Stimulated activated CD8-positive, alpha-beta memory T cell treated with anti-CD3 and anti-CD28 coated beads, Interleukin-4, amount 100 ng/mL, for 48 hours (primary cell): ENCODE measurements around the gene ZDHHC5.

Experiments used
- DNase-seq: peaks from one replicate; pipeline ENCODE4 v3.0.0-alpha.2; 2020

ZDHHC5 gene, protein sequence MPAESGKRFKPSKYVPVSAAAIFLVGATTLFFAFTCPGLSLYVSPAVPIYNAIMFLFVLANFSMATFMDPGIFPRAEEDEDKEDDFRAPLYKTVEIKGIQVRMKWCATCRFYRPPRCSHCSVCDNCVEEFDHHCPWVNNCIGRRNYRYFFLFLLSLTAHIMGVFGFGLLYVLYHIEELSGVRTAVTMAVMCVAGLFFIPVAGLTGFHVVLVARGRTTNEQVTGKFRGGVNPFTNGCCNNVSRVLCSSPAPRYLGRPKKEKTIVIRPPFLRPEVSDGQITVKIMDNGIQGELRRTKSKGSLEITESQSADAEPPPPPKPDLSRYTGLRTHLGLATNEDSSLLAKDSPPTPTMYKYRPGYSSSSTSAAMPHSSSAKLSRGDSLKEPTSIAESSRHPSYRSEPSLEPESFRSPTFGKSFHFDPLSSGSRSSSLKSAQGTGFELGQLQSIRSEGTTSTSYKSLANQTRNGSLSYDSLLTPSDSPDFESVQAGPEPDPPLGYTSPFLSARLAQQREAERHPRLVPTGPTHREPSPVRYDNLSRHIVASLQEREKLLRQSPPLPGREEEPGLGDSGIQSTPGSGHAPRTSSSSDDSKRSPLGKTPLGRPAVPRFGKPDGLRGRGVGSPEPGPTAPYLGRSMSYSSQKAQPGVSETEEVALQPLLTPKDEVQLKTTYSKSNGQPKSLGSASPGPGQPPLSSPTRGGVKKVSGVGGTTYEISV

DNA sequence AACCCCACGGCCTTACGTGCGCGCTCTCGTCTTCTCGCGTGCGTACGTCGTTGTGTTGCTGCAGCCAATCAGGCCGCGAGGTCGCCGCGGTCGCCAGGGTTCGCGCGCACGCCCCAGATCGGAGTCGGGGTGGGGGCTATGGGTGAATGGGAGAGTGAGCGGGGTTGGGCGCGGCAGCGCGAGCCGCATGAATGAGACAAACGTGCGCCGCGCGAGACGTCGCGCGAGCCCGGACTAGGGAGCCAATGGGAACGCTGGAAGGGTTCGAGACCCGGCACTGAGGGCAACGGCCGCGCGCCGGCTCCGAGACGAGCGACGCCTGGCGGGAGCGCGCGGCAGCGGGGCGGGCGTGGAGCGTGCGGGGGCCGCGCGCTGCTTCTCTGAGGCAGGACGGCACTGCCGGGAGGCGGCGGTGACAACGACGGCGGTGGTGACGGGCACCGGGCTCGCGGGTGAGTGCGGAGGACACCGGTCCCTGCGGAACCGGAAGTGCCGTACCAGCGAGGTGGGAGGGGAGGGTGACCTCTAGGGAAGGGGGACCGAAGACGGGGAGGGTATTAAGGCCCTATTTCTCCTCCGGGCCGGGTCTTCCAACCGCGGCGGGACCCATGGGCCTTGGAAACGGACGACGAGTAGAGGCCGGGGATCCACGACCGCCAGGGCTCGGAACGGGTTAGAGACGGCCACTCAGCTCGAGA, at the start of gene ZDHHC5:
Gene ZDHHC5, plus strand, starts transcription at position 379 of the 698 bp plus-strand sequence. CDS start 4,977 bp downstream, outside the sequence.
- peak; percentile 99 for DNase-seq

DNA sequence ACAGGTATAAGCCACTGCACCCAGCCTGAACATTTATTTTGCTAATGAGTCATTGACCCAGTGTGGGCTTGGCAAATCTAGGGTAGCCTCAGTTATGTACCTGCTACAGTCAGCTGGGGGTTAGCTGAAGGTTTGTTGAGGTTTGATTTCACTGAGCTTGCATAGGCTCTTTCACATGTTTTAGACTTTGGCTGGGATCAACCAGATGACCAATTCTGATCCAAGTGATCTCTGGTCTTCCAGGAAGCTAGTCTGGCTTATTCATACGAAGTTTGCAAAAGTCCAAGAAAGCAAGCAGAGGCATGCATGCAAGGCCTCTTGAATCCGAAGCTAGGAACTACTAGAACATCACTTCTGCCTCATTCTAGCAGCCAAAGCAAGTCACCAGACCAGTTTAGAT, 49.5 kb upstream of the ZDHHC5 start:
- no peak for DNase-seq

DNA sequence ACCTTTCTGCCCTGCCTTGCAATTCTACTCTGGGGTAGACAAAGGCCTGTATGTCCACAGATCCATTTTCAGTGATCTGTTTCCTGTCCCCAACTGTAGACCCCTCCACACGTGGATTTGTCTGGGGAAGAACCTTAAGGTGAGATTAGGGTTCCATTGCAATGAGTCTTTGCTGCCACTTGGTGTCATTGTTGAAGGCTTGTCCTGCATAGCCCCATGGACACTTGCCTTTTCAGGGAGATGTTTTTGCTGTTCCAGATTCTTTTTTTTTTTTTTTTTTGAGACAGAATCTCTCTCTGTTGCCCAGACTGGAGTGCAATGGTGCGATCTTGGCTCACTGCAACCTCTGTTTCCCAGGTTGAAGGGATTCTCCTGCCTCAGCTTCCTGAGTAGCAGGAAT, 48.6 kb upstream of the ZDHHC5 start:
- DNase-seq, result no peak

DNA sequence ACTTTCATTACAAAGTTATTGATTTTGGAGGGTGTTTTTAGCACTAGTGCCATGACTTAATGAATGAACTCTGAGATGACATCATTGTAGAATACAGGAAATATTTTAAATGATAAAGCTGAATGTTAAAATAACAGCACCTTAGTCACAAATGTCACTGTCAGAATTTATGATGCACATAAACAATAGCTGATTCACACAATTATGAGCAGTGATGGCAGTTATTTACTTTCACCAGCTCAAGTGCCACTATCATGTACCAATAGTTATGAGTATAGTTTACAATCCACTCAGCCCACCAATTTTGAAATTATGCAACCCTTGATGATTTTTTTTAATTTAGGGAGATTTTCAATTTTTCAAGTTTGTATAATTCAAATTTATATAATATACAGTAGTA, 47.4 kb upstream of the ZDHHC5 start:
- no peak for DNase-seq

DNA sequence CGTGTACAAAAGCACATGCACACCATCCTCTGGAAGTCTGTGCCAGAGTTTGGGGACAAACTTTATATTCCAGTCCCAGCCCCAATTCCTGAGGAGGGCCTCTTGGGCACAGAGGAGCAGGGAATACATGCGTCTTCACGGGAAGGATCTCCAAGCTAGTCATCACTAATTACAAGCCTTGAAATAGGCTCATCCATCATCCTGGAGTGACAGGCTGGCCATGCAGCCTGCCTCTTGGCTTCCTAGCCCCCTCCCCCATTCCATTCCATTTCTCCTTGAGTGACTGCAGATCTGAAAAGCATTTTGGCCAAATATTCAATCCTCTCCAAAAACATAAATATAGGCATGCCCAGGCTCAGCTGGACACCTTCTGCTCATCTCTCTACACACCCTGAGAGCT, 45.7 kb upstream of the ZDHHC5 start:
- DNase-seq, result no peak

DNA sequence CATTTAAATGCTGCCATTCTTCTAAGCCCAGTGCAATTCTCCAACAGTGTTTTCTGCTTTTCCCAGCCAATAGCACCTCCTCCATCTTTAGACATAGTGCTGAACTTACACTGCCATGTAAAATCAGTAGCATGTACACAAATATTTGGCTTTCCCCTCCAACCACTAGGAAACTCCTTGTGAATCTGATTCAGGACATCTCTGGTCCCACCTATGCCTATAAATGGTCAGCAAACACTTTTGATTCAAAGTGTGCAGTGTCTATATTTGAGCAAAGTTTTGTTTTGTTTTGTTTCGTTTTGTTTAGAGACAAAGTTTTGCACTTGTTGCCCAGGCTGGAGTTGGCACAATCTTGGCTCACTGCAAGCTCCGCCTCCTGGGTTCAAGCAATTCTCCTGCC, 43.0 kb upstream of the ZDHHC5 start:
- DNase-seq, result no peak

DNA sequence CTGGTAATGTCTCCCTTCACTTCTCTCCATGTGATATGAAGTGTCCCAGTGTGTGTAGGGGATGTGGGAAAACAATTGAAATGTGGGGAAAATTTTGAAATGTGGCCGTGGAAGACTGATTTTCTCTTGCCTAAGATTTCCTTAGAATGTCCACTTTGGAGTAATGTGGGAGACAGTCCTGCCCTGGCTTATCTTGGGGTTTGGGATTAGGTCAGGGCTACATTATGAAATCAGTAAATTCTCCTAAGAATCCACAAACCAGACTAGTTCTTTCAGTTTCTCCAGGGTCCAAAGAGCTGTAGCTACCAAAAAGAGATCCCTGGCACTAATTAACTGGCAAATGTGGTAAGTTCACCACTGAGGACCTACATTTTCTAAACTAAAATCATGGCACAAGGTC, 41.0 kb upstream of the ZDHHC5 start:
- no peak for DNase-seq

DNA sequence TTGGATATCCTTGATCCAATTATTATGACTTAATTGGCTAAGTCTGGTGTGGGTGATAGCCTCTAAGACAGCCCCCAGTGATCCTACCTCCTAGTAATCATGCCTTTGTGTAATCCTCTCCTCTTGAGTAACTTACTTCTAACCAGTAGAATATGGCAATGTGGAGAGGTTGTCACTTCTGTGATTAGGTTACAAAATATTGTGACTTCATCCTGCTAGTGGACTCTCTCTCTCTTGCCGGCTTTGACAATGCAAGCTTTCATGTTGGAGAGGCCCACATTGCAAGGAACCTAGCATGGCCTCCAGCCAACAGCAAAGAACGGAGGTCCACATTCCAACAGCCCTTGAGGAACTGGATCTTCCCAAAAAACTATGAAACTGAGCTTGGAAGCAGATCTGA, 37.7 kb upstream of the ZDHHC5 start:
- no peak for DNase-seq

DNA sequence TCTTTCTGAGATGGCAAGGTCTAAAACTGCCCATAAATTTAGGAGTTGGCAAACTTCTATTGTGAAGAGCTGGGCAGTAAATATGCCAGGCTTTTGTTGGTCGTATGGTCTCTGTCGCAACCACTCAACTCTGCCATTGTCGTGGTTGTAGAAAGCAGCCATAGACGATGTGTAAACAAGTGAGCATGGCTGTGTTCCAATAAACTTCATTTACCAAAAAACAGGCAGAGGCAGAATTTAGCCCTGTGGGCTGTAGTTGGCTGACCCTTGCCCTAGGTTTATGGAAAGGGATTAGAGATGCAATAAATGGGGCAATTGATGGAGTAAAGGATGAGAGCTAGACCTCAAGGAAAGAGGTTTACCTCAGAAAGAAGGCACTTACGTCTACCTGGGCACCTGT, 35.8 kb upstream of the ZDHHC5 start:
- no peak for DNase-seq

DNA sequence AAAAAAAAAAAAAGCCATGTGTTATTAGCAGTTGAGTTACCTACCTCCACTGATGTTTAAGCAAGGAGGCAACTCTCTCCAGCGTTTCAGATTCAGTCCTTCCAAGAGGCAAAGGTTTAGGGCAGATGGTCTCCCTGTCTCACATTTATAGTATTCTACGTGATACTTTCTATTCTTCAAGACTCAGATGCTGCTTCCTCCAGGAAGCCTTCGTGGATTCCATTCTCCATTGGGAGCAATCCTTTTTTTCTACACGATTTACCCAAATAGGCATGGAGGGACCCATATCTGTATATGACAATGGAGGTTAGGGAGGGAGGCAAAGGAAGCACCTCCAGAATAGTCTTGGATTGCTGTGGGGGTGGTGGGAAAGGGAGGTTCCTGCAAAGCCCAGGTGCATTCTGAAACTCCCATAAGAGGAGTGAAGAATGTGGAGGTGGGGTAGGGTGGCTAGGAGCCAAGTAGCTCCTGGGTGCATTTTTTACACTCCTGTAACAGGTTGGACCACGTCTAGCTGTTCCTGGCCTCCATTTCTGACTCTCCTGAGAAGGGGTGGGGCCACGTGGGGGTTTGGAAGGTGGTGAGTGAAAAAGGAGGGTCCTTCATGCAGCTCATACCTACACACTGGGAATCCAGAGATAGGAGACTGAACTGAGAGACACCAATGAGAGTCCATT, 34.4 kb upstream of the ZDHHC5 start:
- DNase-seq, result no peak

DNA sequence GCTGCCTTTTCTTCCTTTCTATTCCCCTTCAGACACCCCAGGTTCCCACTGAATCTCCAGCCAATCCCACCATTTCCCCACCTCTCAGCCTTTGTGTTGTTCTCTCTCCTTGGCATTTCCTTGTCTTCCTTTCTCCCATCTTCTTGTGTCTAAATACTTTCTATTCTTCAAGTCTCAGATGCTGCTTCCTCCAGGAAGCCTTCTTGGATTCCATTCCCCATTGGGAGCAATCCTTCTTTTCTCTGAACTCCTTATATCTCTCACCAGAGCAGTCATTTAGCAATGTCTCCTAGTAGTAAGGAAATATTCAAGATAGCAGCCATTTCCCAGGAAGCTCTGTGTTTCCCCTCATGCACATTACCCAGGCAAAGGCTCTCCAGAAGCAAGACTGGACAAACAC, 33.6 kb upstream of the ZDHHC5 start:
- no peak for DNase-seq

DNA sequence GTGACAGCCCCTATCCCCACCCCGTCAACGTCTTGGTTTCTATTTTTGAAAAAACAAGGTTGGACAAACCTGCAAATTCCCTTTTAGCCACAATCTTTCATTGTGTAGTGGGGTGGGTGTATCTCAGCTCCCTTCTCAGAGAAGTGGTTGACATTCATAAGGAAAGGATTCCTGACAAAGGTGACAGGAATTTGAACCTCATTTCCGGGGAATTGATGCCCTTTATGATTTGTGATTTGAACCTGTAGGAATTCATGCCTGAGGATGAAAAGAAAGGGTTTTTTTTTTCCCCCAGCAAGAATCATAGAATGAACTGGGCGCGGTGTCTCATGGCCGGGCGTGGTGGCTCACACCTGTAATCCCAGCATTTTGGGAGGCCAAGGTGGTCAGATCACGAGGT, 32.7 kb upstream of the ZDHHC5 start:
- no peak for DNase-seq

DNA sequence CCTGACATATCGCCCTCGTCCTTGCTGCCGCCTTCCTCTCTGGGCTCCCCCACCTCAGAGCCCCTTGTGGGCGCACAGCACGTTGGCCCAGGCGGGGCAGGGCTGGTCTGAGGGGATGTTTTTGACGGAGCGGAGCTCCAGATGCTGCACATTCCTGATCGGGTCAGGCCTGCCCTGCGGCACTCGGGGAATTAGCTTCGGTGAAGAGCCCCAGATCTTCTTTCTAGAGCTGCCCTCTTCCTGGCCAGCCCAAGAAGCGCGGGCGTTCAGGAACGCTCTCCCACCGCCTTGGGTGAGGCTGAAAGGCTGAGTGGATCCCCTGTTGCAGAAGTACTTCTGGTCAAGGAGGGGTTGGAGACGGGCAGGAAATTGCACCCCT, 30.3 kb upstream of the ZDHHC5 start:
- no peak for DNase-seq

DNA sequence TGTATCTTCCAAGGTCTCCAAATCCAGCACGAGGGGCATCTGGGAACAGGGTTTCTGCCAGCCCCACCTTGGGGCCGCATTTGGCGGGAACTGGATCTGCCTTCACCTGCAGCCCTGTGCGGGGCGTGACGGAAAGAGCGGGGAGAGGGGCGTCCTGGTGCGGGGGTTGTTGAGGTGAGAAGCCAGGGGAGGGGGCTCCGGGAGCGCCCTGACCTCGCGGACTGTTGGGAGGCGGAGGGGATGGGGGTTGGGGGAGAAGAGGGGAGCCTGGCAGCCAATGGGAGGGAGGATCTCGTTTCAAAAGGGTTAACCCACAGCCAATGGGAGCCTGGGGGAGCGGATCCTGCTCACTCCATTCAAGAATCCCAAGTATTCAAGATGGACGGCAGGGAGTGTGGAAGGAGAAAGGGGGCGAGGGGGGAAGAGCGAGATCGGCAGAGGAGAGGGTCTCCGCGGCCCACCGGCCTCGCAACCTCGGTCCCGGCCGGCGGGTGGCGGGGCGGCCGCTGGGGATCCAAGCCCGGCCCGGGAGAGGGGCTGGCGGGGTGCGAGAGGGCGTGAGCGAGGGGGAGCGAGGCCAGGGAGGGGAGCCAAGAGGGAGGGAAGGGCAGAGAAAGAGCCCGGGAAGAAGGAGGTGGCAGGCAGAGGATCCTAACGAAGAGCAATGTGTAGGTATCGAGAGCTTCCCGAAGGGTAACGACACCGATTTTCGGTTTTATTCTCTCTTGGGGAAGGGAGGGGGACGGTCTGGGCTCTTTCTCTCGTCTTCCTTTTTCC, 29.7 kb upstream of the ZDHHC5 start:
- DNase-seq, result no peak

DNA sequence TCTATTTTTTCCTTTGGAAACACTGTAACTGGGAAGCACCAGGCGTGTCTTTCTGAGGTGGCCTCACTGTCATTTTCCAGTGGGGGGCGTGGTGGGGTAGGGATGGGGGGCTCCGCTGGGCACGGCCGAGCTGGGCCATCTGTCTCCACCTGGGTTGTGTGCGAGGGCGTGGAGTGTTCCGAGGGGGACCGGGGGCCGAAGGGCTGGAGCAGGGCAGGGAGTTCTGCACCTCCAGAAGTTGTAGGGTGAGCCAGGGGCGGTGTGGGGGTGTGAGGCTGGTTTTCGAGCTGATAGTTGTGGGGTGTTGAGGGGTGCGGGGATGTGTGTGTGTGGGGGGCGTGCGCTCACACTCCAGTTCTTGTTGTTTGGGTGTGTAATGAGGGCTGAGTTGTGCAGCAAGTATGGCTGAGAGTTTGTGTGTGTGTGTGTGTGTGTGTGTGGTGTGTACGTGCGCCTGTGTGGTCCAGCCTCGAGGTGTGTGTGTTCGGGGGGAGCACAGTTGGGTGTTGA, 29.0 kb upstream of the ZDHHC5 start:
- DNase-seq, result no peak

DNA sequence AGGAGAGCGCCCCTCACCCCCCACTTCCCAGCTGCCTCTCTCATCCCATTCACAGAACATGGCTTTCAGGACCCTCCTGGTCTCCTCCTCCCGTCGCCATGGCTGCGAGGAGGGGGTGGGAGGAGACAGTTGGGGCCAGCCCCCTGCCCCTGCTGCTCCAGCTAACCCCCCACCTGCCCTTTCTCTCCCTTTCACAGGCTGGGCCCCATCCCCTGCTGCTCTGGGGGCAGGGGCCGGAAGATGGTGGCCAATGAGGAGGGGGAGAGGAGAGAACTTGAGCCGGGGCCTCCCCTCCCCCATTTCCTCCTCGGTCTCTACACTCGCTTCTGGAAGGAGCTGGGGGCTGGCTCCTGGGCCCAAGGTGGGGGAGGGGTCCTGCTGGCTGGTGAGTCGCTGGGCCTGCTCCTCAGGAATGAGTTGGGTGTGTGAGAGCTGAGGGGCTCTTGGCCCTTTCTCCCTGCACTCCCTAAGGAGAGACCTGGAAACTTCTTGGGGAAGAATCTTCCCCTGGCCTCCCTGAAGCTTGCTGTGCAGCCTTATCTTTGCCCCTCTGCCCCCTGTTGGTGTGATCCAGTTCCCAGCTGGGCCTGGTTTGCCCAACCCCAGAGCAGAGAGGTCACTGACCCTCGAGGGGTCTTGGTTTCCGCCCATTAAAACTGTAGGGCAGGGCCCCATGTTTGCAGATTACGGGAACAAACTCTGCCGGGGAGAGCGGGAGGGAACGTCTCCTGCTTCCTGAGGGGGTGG, 28.4 kb upstream of the ZDHHC5 start:
- no peak for DNase-seq

DNA sequence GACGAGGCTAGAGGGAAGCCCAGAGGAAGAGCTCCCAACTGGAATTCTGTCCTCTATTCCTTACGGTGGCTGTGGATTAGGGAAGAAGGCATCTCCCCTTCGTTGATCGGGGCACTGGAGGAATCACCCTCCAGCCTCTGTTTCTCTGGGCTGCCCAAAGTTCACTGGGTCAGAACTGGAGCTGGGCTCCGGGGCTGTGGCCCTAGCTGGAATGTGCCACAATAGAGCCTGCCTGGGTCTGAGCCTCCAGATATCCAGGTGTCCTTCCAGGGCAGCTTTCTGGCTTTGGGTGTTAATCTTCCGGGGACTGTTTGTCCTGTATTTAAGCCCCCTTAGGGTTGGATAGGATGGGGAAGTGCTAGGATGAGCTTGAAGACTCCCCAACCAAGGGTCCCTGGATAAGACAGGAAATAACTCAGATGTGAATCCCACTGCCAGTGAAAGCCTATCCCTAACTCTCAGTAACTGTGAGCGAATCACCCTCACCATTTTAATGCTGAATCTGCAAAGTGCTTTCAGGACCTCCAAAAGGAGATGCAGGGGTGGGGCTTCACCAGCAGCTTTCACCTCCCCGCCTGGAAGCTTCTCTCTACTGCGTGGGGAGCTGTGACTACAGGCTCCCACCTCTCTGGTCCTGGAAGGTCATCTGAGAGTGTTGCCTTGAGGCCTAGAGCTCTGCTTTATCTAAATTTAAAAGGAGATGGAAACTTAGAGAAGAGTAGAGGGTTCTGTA, 27.7 kb upstream of the ZDHHC5 start:
- DNase-seq, result no peak

DNA sequence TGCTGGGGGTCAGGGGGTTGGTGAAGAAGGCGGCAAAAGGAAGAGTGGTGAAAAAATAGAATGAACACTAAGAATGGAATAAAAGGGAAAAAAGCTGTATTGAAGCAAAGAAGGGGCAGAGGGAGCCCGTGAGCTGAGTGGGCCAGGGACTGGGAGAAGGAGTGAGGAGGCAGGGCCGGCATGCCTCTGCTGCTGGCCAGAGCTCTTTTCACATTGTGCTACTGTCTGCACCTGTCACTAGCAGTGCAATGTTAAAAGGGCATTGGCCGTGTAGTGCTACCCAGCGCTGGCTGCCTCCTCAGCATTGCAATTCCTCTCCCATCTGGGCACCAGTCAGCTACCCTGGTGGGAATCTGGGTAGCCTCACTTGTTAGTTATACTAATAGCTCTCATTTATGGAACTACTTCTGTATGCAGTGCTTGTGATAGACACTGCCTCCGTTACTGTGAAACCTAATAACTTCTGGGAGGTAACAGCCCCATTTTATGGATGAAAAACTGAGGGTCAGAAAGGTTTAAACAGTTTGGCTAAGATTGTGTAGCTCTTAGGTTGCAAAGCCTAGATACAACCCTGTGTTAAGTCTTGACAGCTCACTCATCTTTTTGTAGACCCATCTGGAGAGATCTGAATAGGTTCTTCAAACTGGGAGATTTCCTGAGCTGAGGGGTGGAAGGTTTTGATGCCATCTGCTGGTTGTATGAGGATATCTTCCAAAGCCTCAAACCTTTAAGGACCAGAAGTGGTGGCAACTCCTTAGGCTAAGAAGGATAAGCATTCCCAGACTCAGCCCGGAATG, 26.7 kb upstream of the ZDHHC5 start:
- DNase-seq, result no peak

DNA sequence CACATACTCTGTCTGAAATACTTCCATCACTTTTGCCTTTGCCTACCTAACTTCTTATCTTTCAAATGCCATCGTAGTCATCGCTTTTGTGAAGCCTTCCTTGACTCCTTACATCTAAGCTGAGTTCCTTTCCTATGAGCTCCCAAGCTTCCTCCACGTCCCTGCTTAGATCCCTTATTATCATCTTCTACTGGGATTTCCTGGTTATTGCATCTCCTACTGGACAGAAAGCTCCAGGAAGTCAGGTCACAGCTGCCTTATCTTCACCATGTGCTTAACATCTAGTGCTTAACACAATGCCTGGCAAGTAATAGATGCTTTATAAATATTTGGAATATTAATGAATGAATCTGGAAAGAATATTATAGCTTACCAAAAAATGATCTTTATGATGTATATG, 24.1 kb upstream of the ZDHHC5 start:
- no peak for DNase-seq
